Tibial nerve (tissue), 4 donors: Measurements from ENCODE around the gene FRG2B.

ENCODE experiments used
- EP300 ChIP-seq, 2 donors: sonication (generic); formaldehyde crosslinking; IDR thresholded peaks; one replicate each; pipeline ENCODE4 v1.6.1; 2017; ENCODE audit warnings: antibody characterized with exemption in 2 of 2, mild to moderate bottlenecking in 1 of 2
- POLR2A ChIP-seq, 2 donors: fragments of 450-650 bp; IDR thresholded peaks; one replicate each; pipeline ENCODE4 v1.6.1; 2017; ENCODE audit warnings: antibody characterized with exemption in 2 of 2, mild to moderate bottlenecking in 2 of 2, moderate library complexity in 2 of 2
- TF ChIP-seq, protein P1 (sequence below), 5 experiments: fragments of 200-600 bp in 3 of 5; fragments of 450-650 bp in 2 of 5; sonication (generic) in 3 of 5; IDR thresholded peaks; one replicate each; pipeline ENCODE4 v1.5.1; 2016 to 2019; ENCODE audit warnings: antibody characterized with exemption in 5 of 5, mild to moderate bottlenecking in 3 of 5, moderate library complexity in 2 of 5

DNA sequence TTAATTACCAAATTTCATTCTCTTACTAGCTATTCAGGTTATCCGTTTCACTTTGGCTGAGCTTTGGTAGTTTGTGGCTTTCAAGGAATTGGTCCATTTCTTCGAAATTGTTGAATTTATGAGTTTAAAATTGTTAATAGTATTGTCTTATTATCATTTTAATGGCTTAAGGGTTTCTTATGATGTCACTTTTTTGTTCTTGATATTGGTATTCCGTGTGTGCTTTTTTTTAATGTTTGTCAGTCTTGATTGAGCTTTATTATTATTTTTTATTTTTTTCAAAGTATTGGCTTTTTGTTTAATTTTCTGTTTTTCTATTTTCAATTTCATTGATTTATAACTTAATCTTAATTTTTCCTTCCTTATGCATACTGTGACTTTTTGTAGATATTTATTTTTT is 25.9 kb downstream of the FRG2B start:
- TF ChIP-seq, protein P1, sequence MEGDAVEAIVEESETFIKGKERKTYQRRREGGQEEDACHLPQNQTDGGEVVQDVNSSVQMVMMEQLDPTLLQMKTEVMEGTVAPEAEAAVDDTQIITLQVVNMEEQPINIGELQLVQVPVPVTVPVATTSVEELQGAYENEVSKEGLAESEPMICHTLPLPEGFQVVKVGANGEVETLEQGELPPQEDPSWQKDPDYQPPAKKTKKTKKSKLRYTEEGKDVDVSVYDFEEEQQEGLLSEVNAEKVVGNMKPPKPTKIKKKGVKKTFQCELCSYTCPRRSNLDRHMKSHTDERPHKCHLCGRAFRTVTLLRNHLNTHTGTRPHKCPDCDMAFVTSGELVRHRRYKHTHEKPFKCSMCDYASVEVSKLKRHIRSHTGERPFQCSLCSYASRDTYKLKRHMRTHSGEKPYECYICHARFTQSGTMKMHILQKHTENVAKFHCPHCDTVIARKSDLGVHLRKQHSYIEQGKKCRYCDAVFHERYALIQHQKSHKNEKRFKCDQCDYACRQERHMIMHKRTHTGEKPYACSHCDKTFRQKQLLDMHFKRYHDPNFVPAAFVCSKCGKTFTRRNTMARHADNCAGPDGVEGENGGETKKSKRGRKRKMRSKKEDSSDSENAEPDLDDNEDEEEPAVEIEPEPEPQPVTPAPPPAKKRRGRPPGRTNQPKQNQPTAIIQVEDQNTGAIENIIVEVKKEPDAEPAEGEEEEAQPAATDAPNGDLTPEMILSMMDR (IDR thresholded peaks at IDR 0.05) = no peak
- TF ChIP-seq POLR2A (IDR thresholded peaks at IDR 0.05) = no peak
- no peak for TF ChIP-seq EP300 (IDR thresholded peaks at IDR 0.05)
